ENCODE data around the gene CAPRIN2. TPM values are rescaled to one million over a fixed set of nuclear protein-coding genes. Genes with fewer than 3 reads are reported as not detected.

CAPRIN2 gene
- total RNA-seq, 1 experiment from 2014 or later = 123 TPM

GRCh38 chr12:30795410-30796312 is 40.9 kb upstream of the CAPRIN2 start:
- WGBS (ENCODE audit: extremely low coverage, insufficient read length, low lambda C conversion rate) = no CpG with 5 or more reads among the region's 65 CpGs
- H3K79me1 ChIP-seq (ENCODE audit: insufficient read depth, low read depth, low read length, poor library complexity, severe bottlenecking) = no peaks in the 10 kb centered on the region
- H3K4me1 ChIP-seq (ENCODE audit: insufficient read depth, low read length) = peaks cover 14% of the 10 kb centered on the region
- no peaks in the 10 kb centered on the region for H3K79me2 ChIP-seq (ENCODE audit: insufficient read depth, low read length)
- peaks cover 18% of the 10 kb centered on the region for H3K23me2 ChIP-seq (ENCODE audit: insufficient read length, low read depth, low read length, poor library complexity, severe bottlenecking)
- no peaks in the 10 kb centered on the region for H4K20me1 ChIP-seq (ENCODE audit: control insufficient read depth, insufficient read depth, insufficient read length)
- peak overlapping the region; percentile 36 for H3K9ac ChIP-seq (ENCODE audit: extremely low read depth, insufficient read length, low read length)
- H2BK15ac ChIP-seq (ENCODE audit: low read depth, low read length) = no peak overlapping the region
- TF ChIP-seq, protein P1, sequence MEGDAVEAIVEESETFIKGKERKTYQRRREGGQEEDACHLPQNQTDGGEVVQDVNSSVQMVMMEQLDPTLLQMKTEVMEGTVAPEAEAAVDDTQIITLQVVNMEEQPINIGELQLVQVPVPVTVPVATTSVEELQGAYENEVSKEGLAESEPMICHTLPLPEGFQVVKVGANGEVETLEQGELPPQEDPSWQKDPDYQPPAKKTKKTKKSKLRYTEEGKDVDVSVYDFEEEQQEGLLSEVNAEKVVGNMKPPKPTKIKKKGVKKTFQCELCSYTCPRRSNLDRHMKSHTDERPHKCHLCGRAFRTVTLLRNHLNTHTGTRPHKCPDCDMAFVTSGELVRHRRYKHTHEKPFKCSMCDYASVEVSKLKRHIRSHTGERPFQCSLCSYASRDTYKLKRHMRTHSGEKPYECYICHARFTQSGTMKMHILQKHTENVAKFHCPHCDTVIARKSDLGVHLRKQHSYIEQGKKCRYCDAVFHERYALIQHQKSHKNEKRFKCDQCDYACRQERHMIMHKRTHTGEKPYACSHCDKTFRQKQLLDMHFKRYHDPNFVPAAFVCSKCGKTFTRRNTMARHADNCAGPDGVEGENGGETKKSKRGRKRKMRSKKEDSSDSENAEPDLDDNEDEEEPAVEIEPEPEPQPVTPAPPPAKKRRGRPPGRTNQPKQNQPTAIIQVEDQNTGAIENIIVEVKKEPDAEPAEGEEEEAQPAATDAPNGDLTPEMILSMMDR (conservative IDR thresholded peaks at IDR 0.05) = peak; percentile 35; the same call in 2 of the 3 replicates
- Mint-ChIP-seq H3K36me3 (ENCODE audit: insufficient read depth in 1 of 3, low read depth in 3 of 3) (peaks cover 7 to 30% (median 8%) of the 10 kb centered on the region in 3 experiments; a peak in 6 of 7 replicates), H3K27ac (peak overlapping the region in 2 of 3 experiments; percentile 88 to 96; a peak in 5 of 7 replicates), H3K4me3 (peak overlapping the region; percentile 80 to 85), H3K27me3 (ENCODE audit: low read depth) (peaks cover 6% of the 10 kb centered on the region), H3K4me1 (peaks cover 35 to 45% of the 10 kb centered on the region in 2 experiments), H3K9me3 (peaks cover 0 to 3% of the 10 kb centered on the region in 2 experiments; a peak in 3 of 5 replicates)
- H2BK120ac ChIP-seq (ENCODE audit: low read depth, low read length, poor library complexity, severe bottlenecking) = no peak overlapping the region
- no peak overlapping the region for H4K91ac ChIP-seq (ENCODE audit: insufficient read length, low read depth, low read length)
- H4K5ac ChIP-seq (ENCODE audit: insufficient read length, low read depth, low read length) = no peak overlapping the region
- no peak overlapping the region for H3K4ac ChIP-seq (ENCODE audit: low read depth, low read length)
- no peak overlapping the region for H3K27ac ChIP-seq (ENCODE audit: insufficient read length, low read depth, low read length)
- H2BK12ac ChIP-seq (ENCODE audit: insufficient read length, low read depth, low read length) = no peak overlapping the region
- H2BK5ac ChIP-seq (ENCODE audit: insufficient read length, low read length) = no peak overlapping the region
- H3T11ph ChIP-seq (ENCODE audit: low read length) = no peak overlapping the region
- no peaks in the 10 kb centered on the region for H3K9me3 ChIP-seq (ENCODE audit: control insufficient read depth, low read depth, low read length)
- no peaks in the 10 kb centered on the region for H3K27me3 ChIP-seq (ENCODE audit: insufficient read depth, low read length)
- H3K18ac ChIP-seq (ENCODE audit: insufficient read length, low read depth, low read length) = peak overlapping the region; percentile 68
- H2BK20ac ChIP-seq (ENCODE audit: low read depth, low read length, poor library complexity, severe bottlenecking) = no peak overlapping the region
- H2AK5ac ChIP-seq (ENCODE audit: insufficient read length, low read length) = no peak overlapping the region
- no peak overlapping the region for H4K8ac ChIP-seq (replicated peaks; ENCODE audit: insufficient read length, low read depth, low read length)
- H2AFZ ChIP-seq (ENCODE audit: low read length) = no peak overlapping the region
- peak; percentile 89 for DNase-seq
- H3K23ac ChIP-seq (ENCODE audit: insufficient read length, low read depth, low read length) = no peak overlapping the region
- peak overlapping the region; percentile 61 for H3K4me2 ChIP-seq (ENCODE audit: insufficient read depth, insufficient read length, low read length)
- peak overlapping the region; percentile 80 for H3K14ac ChIP-seq (ENCODE audit: insufficient read depth, low read length)
- H3K56ac ChIP-seq (ENCODE audit: insufficient read length, low read depth, low read length) = no peak overlapping the region

All from H9 (cell line).